Activated CD4-positive, alpha-beta T cell treated with anti-CD3 and anti-CD28 coated beads, Interleukin-2, Interleukin-6, amounts not matched to agents 100 ng/mL and 50 ng/mL, durations not matched to agents 16 hours and 8 hours (primary cell): Measurements from ENCODE around the gene KLF6.

Experiments
- DNase-seq: peaks from one replicate; pipeline ENCODE4 v3.0.0-alpha.2; 2020

KLF6 gene

GRCh38 chr10:3808689-3809199 is 23.7 kb upstream of the KLF6 start:
- DNase-seq = no peak

GRCh38 chr10:3807928-3808496 is 23.0 kb upstream of the KLF6 start:
- DNase-seq = no peak

GRCh38 chr10:3807211-3807927 is 22.4 kb upstream of the KLF6 start:
- DNase-seq = peak; percentile 37

- peak; percentile 60 for DNase-seq
Measured at GRCh38 chr10:3806603-3807002, 21.6 kb upstream of the KLF6 start.

- peak; percentile 73 for DNase-seq
Measured at GRCh38 chr10:3805791-3806461, 20.9 kb upstream of the KLF6 start.

- DNase-seq = peak; percentile 90
Measured at GRCh38 chr10:3805201-3805790, 20.3 kb upstream of the KLF6 start.

GRCh38 chr10:3803927-3804741 is 19.1 kb upstream of the KLF6 start:
- peak; percentile 77 for DNase-seq

GRCh38 chr10:3803295-3803926 is 18.4 kb upstream of the KLF6 start:
- DNase-seq = peak; percentile 56

GRCh38 chr10:3802526-3803265 is 17.7 kb upstream of the KLF6 start:
- DNase-seq = no peak

GRCh38 chr10:3801558-3802192 is 16.7 kb upstream of the KLF6 start:
- DNase-seq = no peak

GRCh38 chr10:3800586-3800985 is 15.6 kb upstream of the KLF6 start:
- DNase-seq = no peak

GRCh38 chr10:3797750-3798149 is 12.7 kb upstream of the KLF6 start:
- no peak for DNase-seq

GRCh38 chr10:3793553-3793952 is 8.5 kb upstream of the KLF6 start:
- no peak for DNase-seq

GRCh38 chr10:3792710-3793219 is 7.8 kb upstream of the KLF6 start:
- DNase-seq = no peak

GRCh38 chr10:3791974-3792633 is 7.1 kb upstream of the KLF6 start:
- no peak for DNase-seq

- DNase-seq = no peak
Measured at GRCh38 chr10:3790858-3791257, 5.8 kb upstream of the KLF6 start.

- no peak for DNase-seq
Measured at GRCh38 chr10:3790272-3790671, 5.3 kb upstream of the KLF6 start.

- DNase-seq = no peak
Measured at GRCh38 chr10:3789621-3790020, 4.6 kb upstream of the KLF6 start.

GRCh38 chr10:3787816-3788215 is 2.8 kb upstream of the KLF6 start:
- no peak for DNase-seq

- DNase-seq = no peak
Measured at GRCh38 chr10:3787016-3787400, 2.0 kb upstream of the KLF6 start.
